KBM-7 (cell line): Measurements from ENCODE around the gene TSSK1B.
"Not testable (repeated sequence)": the region's sequence is repeated elsewhere in the genome, so short reads cannot be mapped to it uniquely, and the experiment has no call there.

Source experiments
- DNase-seq: peaks from one replicate; pipeline ENCODE4 v3.0.0-alpha.2; 2015
- in situ Hi-C: fragments of 300-500 bp; cut with MboI; formaldehyde crosslinking; loops from 2 replicates; pipeline ENCODE4 v1.14.3; 2020; ENCODE audit warnings: low sequenced_read_pairs, low pct_unique_long_range_greater_than_20kb, mixed read lengths

The TSSK1B gene, protein sequence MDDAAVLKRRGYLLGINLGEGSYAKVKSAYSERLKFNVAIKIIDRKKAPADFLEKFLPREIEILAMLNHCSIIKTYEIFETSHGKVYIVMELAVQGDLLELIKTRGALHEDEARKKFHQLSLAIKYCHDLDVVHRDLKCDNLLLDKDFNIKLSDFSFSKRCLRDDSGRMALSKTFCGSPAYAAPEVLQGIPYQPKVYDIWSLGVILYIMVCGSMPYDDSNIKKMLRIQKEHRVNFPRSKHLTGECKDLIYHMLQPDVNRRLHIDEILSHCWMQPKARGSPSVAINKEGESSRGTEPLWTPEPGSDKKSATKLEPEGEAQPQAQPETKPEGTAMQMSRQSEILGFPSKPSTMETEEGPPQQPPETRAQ

DNA sequence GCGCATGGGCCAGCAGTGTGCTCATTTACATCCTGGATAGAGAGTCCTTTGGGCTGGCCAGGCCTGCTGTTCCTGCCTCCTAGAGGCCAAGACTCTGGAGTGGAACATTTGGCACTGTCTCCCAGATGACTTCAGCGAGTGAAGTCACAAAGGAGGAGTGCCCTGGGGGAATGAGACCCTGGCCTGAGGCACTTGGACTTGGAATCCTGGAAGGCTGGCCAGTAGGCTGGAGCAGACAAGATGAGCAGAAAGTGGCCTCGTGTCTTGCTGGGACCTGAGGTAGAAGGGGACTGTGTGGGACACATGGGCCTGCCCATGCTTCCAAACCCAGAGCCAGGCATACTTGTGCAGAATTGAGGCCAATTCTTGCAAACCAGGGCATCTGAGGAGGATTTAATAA, at the start of gene TSSK1B:
Gene TSSK1B (minus strand): TSS at position 101 of the 400 bp plus-strand sequence. CDS start 150 bp downstream, outside the sequence.
- in situ Hi-C loops: no loop called here
- no peak for DNase-seq

DNA sequence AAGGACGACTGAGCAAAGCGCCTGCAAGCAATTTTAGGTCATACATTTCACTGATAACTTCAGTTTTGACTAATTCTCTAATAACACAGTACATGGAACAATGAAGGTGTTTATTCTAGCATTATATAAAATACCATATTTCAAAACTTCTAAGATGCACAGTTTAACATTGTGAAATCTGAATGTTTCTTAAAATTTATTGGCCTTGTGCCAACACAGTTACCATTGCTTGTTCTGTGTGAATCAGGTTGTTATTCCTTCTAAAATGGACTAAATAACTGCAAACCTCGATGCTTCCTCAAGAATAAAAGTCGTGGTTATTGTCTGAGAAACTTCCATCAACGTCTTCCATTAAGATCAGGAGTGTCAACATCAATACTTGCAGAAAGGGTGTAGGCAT, 45.5 kb upstream of the TSSK1B start:
- in situ Hi-C loops: no loop called here
- DNase-seq: no peak

DNA sequence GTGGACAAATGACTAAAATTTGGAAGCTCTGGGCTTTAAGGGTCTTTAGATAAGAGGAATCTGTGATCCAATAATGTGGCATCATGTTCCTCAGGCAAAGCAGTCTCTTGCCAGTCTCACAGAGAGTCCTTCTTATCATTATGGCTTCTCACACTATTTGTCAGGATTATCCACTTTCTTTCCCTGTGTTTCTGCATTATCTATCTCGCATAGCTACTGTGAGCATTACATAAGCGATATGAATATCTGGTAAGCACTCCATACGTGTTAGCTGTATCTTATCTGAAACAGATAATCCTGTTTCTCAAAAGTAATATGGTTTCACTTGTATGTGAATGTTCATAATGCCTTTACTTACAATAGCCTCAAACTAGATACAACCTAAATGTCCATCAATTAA, 43.9 kb upstream of the TSSK1B start:
- DNase-seq: no peak
- in situ Hi-C loops: no loop called here

DNA sequence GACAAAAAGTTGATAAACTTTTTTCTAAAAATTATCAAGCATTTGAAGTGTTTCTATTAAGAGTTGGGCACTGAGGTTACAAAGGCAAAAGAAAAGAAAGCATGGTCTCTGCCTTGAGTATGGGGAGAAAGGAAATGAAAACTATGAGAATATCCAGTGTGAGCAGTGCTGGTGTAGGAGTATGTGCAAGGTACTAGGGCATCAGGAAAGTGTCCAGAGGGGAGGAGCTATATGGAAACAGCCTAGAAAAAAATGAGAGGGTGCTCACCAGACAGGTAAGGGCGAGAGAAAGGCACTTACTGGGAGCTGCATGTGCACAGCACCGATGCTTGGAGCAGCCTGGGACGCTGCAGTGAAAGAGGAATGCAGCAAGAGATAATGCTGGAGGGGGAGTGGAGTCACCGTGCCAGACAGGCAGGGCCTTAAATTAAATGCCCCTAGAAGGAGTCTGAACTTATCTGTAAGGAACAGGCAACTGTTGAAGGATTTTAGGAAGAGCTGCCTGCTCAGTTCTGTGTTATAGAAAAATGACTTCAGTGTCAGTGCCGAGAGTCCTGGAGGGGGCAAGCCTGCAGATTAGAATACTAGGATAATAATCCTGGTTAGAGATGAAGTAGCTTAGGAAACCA, 39.4 kb upstream of the TSSK1B start:
- in situ Hi-C loops: no loop called here
- no peak for DNase-seq

DNA sequence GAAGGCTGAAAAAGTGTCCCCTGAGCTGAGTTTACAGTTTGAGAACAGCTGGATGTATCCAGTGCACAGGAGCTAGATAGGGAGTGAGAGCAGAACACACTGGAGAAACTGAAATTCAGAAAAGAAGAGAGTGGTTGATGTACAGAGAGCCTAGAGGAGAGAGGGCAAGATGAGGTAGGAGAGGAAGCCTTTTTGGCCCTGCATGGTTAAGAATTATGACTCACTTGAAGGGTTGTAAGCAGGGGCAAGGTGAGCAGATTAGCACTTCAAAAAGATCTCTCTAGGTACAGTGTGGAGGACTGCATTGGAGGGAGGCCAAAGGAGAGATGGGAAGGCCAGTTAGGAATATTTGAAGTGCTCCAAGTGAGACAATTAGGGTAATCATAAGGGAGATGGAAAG, 28.2 kb upstream of the TSSK1B start:
- no peak for DNase-seq
- in situ Hi-C loops: no loop called here

DNA sequence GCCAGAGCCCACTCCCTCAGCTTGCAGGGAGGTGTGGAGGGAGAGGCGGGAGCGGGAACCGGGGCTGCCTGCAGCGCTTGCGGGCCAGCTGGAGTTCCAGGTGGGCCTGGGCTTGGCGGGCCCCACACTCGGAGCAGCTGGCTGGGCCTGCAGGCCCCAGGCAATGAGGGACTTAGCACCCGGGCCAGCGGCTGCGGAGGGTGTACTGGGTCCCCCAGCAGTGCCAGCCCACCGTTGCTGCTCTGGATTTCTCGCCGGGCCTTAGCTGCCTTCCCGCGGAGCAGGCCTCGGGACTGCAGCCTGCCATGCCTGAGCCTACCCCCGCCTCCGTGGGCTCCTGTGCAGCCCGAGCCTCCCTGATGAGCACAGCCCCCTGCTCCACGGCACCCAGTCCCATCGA, 22.3 kb upstream of the TSSK1B start:
- DNase-seq, in situ Hi-C loops: not testable (repeated sequence)

DNA sequence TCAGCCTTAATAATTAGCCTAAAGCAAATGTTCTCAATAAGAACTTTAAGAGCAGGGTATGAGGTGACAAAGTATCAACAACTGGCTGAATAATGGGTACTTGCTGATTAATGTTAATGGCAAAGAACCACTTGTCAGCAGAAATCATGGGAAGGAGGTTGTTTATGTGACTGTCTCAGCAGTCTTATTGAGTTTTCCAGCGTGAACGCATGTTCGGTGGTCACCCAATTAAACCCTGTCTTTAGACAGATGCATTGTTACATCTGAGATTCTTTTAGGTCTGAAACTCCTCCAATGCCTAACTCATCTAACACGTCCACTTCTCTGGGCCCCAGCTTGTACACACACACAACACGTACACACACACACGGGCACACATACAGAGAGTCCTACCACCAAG, 18.2 kb upstream of the TSSK1B start:
- in situ Hi-C loops: no loop called here
- DNase-seq: no peak

DNA sequence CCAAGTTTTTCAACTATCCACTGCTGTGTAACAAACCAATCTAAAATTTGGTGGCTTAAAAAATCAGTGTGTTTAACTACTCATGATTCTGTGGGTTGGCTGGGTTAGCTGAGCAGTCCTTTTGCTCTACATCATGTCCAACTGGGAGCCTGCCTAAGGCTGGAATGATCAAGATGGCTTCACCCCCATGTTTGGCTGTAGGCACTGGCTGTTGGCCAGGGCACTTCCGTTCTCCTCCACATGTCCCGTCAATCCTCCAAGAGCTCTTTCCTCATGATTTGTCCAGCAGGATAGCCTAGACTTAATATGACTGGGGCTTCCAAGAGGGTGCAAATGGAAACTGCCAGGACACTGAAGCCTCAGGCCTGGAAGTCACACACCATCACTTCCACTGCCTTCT, 17.0 kb upstream of the TSSK1B start:
- in situ Hi-C loops: no loop called here
- DNase-seq: no peak

DNA sequence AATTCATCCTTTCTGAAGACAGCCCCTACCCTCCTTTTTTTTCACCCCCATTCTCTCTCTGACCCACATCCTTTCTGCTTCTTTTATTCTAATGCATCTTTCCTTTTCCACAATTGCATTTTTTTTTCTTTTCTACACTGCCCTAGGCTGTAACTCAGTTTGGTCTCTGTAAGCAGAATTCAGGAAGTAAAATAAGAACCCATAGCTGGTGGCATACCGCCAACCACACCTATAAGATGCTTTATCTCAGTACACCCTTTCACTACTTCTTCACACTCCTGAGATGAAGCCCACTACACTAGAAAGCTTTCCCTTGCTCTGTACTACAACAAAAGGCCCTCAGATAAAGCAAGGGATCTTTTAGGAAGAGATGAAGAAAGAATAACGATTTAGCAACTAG, 16.1 kb upstream of the TSSK1B start:
- in situ Hi-C loops: no loop called here
- no peak for DNase-seq

DNA sequence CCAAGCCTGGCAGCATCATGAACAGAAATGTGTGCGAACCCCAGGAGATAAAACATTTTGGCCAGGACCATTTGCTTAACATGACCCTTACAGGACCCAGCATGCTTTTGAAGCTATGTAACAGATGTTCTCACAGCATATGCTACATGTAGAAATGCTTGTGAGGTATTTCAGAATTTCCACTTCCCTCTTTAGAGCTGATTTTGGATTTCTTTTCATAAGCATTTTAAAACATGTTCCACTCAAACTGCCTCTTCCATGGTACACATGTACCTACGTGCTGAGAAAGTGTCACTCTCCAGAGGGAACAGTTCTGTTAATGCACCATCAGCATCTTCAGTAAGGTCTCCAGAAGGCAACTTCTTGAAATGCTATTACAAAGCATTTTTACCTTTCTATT, 15.7 kb upstream of the TSSK1B start:
- DNase-seq: no peak
- in situ Hi-C loops: no loop called here

DNA sequence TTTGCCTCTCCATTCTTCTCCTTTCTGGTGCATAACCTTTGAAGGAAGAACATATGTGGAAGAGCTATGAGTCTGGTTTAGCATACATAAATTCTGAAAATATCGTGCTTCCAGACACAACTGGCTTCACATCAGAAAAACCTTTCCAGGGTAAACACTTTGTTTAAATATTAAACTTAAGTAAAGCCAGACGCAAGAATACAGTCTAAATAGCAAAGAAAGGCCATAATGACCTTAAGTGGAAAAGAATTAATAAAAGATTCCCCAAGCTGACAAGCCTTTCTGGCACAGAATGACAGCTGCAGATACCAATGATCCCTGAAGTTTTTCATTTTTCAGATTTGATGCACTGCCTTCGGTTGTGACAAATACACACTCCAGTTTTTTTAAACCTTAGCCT, 13.5 kb upstream of the TSSK1B start:
- in situ Hi-C loops: no loop called here
- no peak for DNase-seq

DNA sequence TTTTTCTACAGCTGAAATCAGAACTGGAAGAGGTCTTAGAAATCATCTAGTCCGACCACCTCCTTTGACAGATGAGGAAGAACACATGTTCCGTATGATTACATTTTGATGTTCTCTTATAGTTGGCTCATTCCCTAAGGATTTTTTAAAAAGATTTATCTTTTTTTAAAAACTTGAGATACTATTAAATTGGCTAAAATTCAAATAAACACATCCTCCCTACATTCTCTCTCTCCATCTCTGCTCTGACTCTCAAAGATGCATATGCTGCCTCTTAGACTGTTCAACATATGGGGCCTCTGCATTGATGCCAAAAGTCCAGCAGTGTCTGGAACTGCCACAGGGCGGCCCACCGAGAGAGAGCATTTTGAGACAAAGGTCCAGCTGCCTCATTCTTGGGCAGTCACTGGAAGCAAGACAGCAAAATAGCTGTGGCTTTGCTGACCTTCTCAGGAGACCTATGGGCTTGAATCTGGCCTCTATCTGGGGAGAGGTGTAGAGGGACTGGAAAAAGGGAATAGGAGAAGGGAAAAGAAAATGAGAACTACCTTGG, 12.8 kb upstream of the TSSK1B start:
- in situ Hi-C loops: no loop called here
- peak; percentile 5 for DNase-seq

DNA sequence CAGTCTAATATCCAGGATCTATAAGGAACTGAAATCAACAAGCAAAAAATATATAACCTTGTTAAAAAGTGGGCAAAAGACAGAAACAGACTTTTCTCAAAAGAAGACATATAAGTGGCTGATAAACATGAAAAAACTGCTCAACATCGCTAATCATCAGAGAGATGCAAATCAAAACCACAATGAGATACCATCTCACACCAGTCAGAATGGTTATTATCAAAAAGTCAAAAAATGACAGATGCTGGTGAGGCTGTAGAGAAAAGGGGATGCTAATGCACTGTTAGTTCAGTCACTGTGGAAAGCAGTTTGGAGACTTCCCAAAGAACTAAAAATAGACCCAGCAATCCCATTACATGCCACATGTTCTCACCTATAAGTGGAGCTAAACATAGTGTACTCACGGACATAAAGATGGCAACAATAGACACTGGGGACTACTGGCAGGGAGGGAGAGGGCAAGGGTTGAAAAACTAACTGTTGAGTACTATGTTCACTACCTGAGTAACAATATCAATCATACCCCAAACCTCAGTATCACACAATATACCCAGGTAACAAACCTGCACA, 11.7 kb upstream of the TSSK1B start:
- in situ Hi-C loops: no loop called here
- DNase-seq: no peak

DNA sequence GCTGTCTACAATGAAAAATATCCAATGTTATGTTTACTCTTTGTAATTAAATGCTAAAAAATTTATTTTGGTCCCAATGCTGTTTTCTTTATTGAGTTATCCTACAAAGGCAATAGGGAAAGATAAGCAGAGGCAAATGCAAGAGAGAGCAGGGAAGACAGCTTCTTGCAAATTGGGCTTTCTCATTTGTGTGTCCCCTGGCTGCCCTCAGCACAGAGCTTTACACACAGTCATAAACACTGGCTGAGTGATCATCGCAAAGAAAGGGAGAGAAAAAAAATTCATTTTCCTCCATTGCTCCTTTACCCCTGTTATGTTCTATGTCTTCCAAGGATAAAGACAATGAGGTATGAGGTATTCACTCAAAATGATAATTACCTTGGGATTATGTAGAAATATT, 2.3 kb upstream of the TSSK1B start:
- no peak for DNase-seq
- in situ Hi-C loops: no loop called here

DNA sequence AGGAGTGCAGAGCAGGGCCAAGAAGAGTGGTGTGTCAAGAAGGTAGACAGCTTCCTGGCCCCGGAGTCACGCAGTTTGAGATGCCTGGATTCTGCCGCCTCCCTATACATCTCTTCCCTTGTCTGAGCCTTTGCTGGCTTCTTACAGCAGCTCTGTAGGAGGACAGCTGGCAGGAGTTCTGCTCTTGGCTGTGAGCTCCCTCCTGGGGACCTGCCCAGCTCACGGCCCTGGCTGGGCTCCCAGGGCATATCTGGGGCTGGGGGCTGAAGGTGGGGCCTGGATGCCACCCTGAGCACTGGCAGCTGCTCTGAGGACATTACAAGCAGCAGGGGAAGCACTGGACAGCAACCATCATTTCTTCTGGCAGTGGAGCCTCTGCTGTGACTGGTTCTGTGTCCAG, 786 bp upstream of the TSSK1B start:
- no peak for DNase-seq
- in situ Hi-C loops: no loop called here

DNA sequence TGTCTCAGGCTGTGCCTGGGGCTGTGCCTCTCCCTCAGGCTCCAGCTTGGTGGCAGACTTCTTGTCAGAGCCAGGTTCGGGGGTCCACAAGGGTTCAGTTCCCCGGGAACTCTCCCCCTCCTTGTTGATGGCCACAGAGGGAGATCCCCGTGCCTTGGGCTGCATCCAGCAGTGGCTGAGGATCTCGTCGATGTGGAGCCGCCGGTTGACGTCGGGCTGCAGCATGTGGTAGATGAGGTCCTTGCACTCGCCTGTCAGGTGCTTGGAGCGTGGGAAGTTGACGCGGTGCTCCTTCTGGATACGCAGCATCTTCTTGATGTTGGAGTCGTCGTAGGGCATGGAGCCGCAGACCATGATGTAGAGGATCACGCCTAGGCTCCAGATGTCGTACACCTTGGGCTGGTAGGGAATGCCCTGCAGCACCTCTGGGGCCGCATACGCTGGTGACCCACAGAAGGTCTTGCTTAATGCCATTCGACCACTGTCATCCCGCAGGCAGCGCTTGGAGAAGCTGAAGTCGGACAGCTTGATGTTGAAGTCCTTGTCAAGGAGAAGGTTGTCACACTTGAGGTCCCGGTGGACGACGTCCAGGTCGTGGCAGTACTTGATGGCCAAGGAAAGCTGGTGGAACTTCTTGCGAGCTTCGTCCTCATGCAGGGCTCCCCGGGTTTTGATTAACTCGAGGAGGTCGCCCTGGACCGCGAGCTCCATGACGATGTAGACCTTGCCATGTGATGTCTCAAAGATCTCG, 752 bp downstream of the TSSK1B start:
- DNase-seq: no peak
- in situ Hi-C loops: no loop called here

DNA sequence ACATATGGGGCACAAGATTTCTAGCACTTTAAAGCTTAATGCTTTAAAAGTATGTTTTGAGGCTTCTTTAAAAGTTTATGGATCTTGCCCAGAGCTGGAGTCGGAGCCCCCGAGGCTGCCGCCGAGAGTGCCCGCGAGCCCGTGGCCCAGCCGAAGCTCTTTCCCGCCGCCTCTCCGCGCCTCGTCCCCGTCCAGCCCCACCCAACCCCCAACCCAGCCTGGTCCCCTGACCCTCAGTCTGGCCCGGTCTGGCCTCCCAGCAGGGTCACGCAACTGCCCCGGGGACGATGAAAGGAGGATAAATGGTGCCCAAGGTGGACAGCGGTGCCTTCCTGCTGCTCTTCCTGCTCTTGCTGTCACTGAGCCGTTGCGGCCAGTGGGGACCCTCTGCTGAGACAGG, 1.7 kb downstream of the TSSK1B start:
- no peak for DNase-seq
- in situ Hi-C loops: no loop called here

DNA sequence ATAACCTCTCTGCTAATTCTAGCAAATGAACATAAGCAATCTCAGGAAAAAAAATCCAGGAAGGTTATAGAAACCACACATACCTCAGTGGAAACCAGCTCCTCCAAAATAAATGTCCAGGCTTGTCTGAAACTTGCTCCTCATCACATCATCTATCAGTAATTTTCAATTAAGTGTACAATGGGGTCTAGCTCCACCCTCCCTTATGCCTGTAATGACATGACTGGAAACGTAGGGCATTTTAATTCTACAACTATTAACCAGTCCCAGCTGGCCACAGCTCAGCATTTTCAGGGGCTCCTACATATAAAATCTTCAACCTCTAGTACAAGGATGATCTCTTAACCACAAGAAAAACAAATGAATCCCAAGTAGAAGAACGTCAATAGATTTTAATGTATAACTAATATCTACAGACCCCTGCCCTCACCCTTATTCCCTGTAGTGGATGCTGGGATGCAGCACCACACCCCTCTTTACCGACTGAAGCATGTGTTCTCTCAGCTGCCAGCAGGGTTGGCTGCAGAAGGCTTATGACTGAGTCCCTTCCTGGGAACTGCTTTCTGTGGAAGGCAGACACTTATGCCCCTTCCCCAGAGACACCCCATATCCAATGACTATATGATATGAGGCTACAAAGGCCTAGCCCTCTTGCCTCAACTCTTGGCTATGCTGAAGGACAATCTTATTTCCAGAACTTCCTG, 6.8 kb downstream of the TSSK1B start:
- no peak for DNase-seq
- in situ Hi-C loops: no loop called here

DNA sequence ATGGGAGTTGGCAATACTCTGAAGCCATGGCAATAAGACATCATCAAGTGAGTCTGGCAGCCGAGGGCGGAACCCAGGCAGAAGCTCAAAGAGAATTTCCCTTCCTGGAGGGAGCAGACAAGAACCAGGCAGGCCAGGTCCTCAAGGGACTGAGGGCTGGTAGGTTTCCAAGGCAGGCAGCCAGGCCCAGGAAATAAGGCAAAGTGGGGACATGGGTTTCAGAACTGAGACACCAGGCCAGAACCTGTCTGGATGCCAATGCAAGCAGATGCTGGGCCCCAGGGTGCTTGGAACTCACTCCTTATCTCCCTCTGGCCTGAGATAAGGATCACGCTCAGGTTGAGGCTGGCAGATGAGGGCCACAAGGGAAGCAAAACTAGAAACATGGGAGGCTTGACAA, 8.9 kb downstream of the TSSK1B start:
- in situ Hi-C loops: no loop called here
- DNase-seq: no peak
